Measurements from ENCODE around the gene GMEB2. TPM values are rescaled to one million over a fixed set of nuclear protein-coding genes. Genes with fewer than 3 reads are reported as not detected.

GMEB2 gene
- total RNA-seq, 1 experiment from 2014 or later = 14.3 TPM

DNA sequence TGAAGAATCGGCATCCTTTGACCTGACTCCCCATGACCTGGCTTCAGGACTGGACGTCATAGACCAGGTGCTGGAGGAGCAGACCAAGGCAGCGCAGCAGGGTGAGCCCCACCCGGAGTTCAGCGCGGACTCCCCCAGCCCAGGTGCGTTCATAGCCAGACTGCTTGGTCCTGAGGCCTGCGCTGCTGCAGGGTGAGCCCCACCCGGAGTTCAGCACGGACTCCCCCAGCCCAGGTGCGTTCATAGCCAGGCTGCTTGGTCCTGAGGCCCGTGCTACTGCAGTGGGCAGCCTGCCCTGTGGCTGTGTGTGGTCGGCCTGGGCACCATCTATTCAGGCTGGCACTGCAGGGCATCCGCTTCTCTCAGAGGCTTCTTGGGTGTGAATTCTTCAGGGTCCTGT lies 47.0 kb upstream of the GMEB2 start:
- Mint-ChIP-seq H3K4me3 (no peak overlapping the region), H3K27me3 (ENCODE audit: low read depth) (no peaks in the 10 kb centered on the region)

More for the DNA sequence above, 47.0 kb upstream of the GMEB2 start:
- Histone ChIP-seq H2AFZ (ENCODE audit: low read length) (no peak overlapping the region), H3K9ac (ENCODE audit: extremely low read depth, insufficient read length, low read length) (no peak overlapping the region), H3K4ac (ENCODE audit: low read depth, low read length) (no peak overlapping the region), H2AK5ac (ENCODE audit: insufficient read length, low read length) (no peak overlapping the region), H2BK20ac (ENCODE audit: low read depth, low read length, poor library complexity, severe bottlenecking) (no peak overlapping the region), H2BK12ac (ENCODE audit: insufficient read length, low read depth, low read length) (no peak overlapping the region), H3T11ph (ENCODE audit: low read length) (no peak overlapping the region), H3K23me2 (ENCODE audit: insufficient read length, low read depth, low read length, poor library complexity, severe bottlenecking) (no peaks in the 10 kb centered on the region), H3K27ac (ENCODE audit: insufficient read length, low read depth, low read length) (no peak overlapping the region), H3K4me1 (ENCODE audit: insufficient read depth, low read length) (no peaks in the 10 kb centered on the region), H2BK120ac (ENCODE audit: low read depth, low read length, poor library complexity, severe bottlenecking) (no peak overlapping the region), H3K56ac (ENCODE audit: insufficient read length, low read depth, low read length) (no peak overlapping the region), H4K5ac (ENCODE audit: insufficient read length, low read depth, low read length) (no peak overlapping the region), H3K27me3 (ENCODE audit: insufficient read depth, low read length) (no peaks in the 10 kb centered on the region), H4K20me1 (ENCODE audit: control insufficient read depth, insufficient read depth, insufficient read length) (no peaks in the 10 kb centered on the region), H2BK5ac (ENCODE audit: insufficient read length, low read length) (no peak overlapping the region), H3K79me2 (ENCODE audit: insufficient read depth, low read length) (no peaks in the 10 kb centered on the region), H3K79me1 (ENCODE audit: insufficient read depth, low read depth, low read length, poor library complexity, severe bottlenecking) (no peaks in the 10 kb centered on the region), H3K4me2 (ENCODE audit: insufficient read depth, insufficient read length, low read length) (no peak overlapping the region), H2BK15ac (ENCODE audit: low read depth, low read length) (no peak overlapping the region), H4K91ac (ENCODE audit: insufficient read length, low read depth, low read length) (no peak overlapping the region), H3K9me3 (ENCODE audit: control insufficient read depth, low read depth, low read length) (no peaks in the 10 kb centered on the region), H3K14ac (ENCODE audit: insufficient read depth, low read length) (no peak overlapping the region), H4K8ac (replicated peaks; ENCODE audit: insufficient read length, low read depth, low read length) (no peak overlapping the region), H3K23ac (ENCODE audit: insufficient read length, low read depth, low read length) (no peak overlapping the region), H3K18ac (ENCODE audit: insufficient read length, low read depth, low read length) (no peak overlapping the region)
- Mint-ChIP-seq H3K27ac (no peak overlapping the region; a peak in 1 of 7 replicates), H3K9me3 (no peaks in the 10 kb centered on the region; a peak in 1 of 5 replicates), H3K36me3 (ENCODE audit: insufficient read depth in 1 of 3, low read depth in 3 of 3) (peaks cover 16 to 45% (median 40%) of the 10 kb centered on the region in 3 experiments; a peak in 6 of 7 replicates), H3K4me1 (no peaks in the 10 kb centered on the region)
- TF ChIP-seq, protein P1, sequence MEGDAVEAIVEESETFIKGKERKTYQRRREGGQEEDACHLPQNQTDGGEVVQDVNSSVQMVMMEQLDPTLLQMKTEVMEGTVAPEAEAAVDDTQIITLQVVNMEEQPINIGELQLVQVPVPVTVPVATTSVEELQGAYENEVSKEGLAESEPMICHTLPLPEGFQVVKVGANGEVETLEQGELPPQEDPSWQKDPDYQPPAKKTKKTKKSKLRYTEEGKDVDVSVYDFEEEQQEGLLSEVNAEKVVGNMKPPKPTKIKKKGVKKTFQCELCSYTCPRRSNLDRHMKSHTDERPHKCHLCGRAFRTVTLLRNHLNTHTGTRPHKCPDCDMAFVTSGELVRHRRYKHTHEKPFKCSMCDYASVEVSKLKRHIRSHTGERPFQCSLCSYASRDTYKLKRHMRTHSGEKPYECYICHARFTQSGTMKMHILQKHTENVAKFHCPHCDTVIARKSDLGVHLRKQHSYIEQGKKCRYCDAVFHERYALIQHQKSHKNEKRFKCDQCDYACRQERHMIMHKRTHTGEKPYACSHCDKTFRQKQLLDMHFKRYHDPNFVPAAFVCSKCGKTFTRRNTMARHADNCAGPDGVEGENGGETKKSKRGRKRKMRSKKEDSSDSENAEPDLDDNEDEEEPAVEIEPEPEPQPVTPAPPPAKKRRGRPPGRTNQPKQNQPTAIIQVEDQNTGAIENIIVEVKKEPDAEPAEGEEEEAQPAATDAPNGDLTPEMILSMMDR (conservative IDR thresholded peaks at IDR 0.05) = no peak
- DNase-seq = no peak
- no CpG with 5 or more reads among the region's 14 CpGs for WGBS (ENCODE audit: extremely low coverage, insufficient read length, low lambda C conversion rate)
